SU-DHL-6 (cell line): ENCODE measurements around the gene ELP1.

Experiments used
- H2AFZ ChIP-seq: fragments of 200-600 bp; sonication (generic); 2 replicates; pipeline ENCODE4 v1.6.1; 2014; ENCODE audit warnings: low read depth, mild to moderate bottlenecking, moderate library complexity, mixed read lengths, antibody characterized with exemption, low read length; ENCODE audit not compliant: severe bottlenecking
- H3F3A ChIP-seq: fragments of 200-600 bp; shearing (Covaris generic); 2 replicates; pipeline ENCODE4 v1.6.0; 2016; ENCODE audit warnings: antibody characterized with exemption, mild to moderate bottlenecking; ENCODE audit not compliant: insufficient read depth
- H3K27ac ChIP-seq: fragments of 200-600 bp; sonication (generic); 2 replicates; pipeline ENCODE4 v1.5.1; 2016; ENCODE audit warnings: low read depth, mild to moderate bottlenecking, low read length, moderate library complexity, mixed read lengths
- H3K27me3 ChIP-seq: fragments of 200-600 bp; sonication (generic), shearing (Covaris generic); 2 replicates; pipeline ENCODE4 v1.6.0; 2014; ENCODE audit warnings: mild to moderate bottlenecking, low read length
- H3K36me3 ChIP-seq: fragments of 200-600 bp; sonication (generic); 2 replicates; pipeline ENCODE4 v1.6.1; 2014; ENCODE audit warnings: mild to moderate bottlenecking, low read length, mixed read lengths
- H3K4me2 ChIP-seq: fragments of 300-600, 200-600 bp; shearing (Covaris generic), sonication (generic); 2 replicates; pipeline ENCODE4 v1.6.0; 2014; ENCODE audit warnings: low read length, low read depth, mild to moderate bottlenecking; ENCODE audit not compliant: poor library complexity, severe bottlenecking
- H3K4me3 ChIP-seq: fragments of 200-600 bp; sonication (generic); 2 replicates; pipeline ENCODE4 v1.5.1; 2014; ENCODE audit warnings: antibody characterized with exemption, low read length, mild to moderate bottlenecking, mixed read lengths; ENCODE audit not compliant: insufficient read depth, poor library complexity, severe bottlenecking
- H3K79me2 ChIP-seq: fragments of 200-600 bp; sonication (generic); 2 replicates; pipeline ENCODE4 v1.6.1; 2014; ENCODE audit warnings: mild to moderate bottlenecking, low read length, moderate library complexity; ENCODE audit not compliant: insufficient read depth
- H3K9ac ChIP-seq: fragments of 200-600 bp; sonication (generic); 2 replicates; pipeline ENCODE4 v1.7.0; 2014; ENCODE audit warnings: mild to moderate bottlenecking, low read length
- H3K9me2 ChIP-seq: fragments of 200-600 bp; sonication (generic); replicated peaks from 2 replicates; pipeline ENCODE4 v1.6.1; 2014; ENCODE audit warnings: low read length; ENCODE audit not compliant: insufficient read depth
- H3K9me3 ChIP-seq: fragments of 200-600 bp; sonication (generic); 2 replicates; pipeline ENCODE4 v1.6.1; 2014; ENCODE audit warnings: low read length, mixed read lengths; ENCODE audit not compliant: insufficient read depth
- H4K20me1 ChIP-seq: fragments of 200-600 bp; sonication (generic); 2 replicates; pipeline ENCODE4 v1.6.1; 2014; ENCODE audit warnings: low read depth, mild to moderate bottlenecking, antibody characterized with exemption, low read length, moderate library complexity, mixed read lengths
- EZH2phosphoT487 ChIP-seq: fragments of 200-600 bp; sonication (generic), shearing (Covaris generic); conservative IDR thresholded peaks from 2 replicates; pipeline ENCODE4 v1.6.1; 2018; ENCODE audit warnings: mild to moderate bottlenecking, antibody characterized with exemption, low read length, moderate library complexity, mixed read lengths
- TF ChIP-seq, protein P1 (sequence below): fragments of 200-600 bp; sonication (generic); IDR thresholded peaks from one replicate; pipeline ENCODE4 v1.5.1; 2017; ENCODE audit warnings: antibody characterized with exemption, mild to moderate bottlenecking, low read length, moderate library complexity; ENCODE audit not compliant: insufficient read depth, poor library complexity, severe bottlenecking

Gene ELP1

GRCh38 chr9:108939975-108940374, 6.1 kb upstream of the ELP1 start:
- Histone ChIP-seq H3K27me3 (no peaks in the 10 kb centered on the region), H3K36me3 (peaks cover 4% of the 10 kb centered on the region; the same call in 1 of the 2 replicates), H3K27ac (no peak overlapping the region), H3K79me2 (no peaks in the 10 kb centered on the region), H4K20me1 (no peaks in the 10 kb centered on the region), H3K9me3 (no peaks in the 10 kb centered on the region), H3K4me2 (no peak overlapping the region), H2AFZ (no peak overlapping the region), H3F3A (no peaks in the 10 kb centered on the region), H3K9ac (no peak overlapping the region), H3K9me2 (no peaks in the 10 kb centered on the region), H3K4me3 (no peak overlapping the region)
- TF ChIP-seq, protein P1, sequence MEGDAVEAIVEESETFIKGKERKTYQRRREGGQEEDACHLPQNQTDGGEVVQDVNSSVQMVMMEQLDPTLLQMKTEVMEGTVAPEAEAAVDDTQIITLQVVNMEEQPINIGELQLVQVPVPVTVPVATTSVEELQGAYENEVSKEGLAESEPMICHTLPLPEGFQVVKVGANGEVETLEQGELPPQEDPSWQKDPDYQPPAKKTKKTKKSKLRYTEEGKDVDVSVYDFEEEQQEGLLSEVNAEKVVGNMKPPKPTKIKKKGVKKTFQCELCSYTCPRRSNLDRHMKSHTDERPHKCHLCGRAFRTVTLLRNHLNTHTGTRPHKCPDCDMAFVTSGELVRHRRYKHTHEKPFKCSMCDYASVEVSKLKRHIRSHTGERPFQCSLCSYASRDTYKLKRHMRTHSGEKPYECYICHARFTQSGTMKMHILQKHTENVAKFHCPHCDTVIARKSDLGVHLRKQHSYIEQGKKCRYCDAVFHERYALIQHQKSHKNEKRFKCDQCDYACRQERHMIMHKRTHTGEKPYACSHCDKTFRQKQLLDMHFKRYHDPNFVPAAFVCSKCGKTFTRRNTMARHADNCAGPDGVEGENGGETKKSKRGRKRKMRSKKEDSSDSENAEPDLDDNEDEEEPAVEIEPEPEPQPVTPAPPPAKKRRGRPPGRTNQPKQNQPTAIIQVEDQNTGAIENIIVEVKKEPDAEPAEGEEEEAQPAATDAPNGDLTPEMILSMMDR = no peak
- TF ChIP-seq EZH2phosphoT487 = no peak

DNA sequence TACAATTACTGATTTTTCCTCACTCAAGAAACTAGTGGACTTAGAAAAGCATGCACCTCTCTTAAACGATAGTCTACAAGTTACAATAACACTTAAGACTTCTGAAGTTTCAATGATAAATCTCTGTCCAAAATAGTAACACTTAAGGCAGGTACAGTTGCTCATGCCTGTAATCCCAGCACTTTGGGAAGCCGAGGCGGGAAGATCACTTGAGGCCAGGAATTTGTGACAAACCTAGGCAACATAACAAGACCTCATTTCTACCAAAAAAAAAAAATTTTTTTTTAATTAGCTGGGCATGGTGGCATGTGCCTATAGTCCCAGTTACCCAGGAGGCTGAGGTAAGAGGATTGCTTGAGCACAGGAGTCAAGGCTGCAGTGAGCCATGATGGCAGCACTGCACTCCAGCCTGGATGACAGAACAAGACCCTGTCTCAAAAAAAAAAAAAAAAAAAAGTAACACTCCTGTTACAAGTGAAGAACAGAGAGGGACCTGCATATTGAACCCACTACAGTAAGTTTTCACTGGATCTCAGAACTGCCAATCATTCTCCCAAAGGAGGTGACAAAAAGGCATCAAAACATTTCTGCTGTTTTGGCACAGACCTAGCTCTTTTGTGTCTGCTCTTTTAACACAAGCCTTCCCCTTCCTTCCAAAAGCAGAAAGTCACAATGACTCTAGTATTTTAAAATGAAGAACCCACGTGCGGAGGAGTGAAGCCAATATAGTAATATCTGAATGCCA, 3.8 kb upstream of the ELP1 start:
- Histone ChIP-seq H3K9me3 (no peaks in the 10 kb centered on the region), H3K27ac (no peak overlapping the region), H3K36me3 (peaks cover 4% of the 10 kb centered on the region; the same call in 1 of the 2 replicates), H3K4me3 (no peak overlapping the region), H4K20me1 (no peaks in the 10 kb centered on the region), H3F3A (no peaks in the 10 kb centered on the region), H3K4me2 (no peak overlapping the region), H3K27me3 (no peaks in the 10 kb centered on the region), H3K9me2 (no peaks in the 10 kb centered on the region), H2AFZ (no peak overlapping the region), H3K9ac (no peak overlapping the region), H3K79me2 (peaks cover 11% of the 10 kb centered on the region; the same call in 1 of the 2 replicates)
- TF ChIP-seq EZH2phosphoT487 = no peak
- TF ChIP-seq, protein P1 = no peak

- Histone ChIP-seq H2AFZ (peak within 1 kb of the TSS; percentile 87), H3K79me2 (peaks cover 19% of the 10 kb centered on the region; the same call in 1 of the 2 replicates), H3K4me3 (peak within 1 kb of the TSS; percentile 77), H3K27ac (peak within 1 kb of the TSS; percentile 29), H3K27me3 (no peaks in the 10 kb centered on the region), H3K36me3 (no peaks in the 10 kb centered on the region; the same call in none of the 2 replicates), H3K4me2 (peak within 1 kb of the TSS; percentile 79), H4K20me1 (no peaks in the 10 kb centered on the region), H3F3A (no peaks in the 10 kb centered on the region), H3K9me2 (no peaks in the 10 kb centered on the region), H3K9me3 (no peaks in the 10 kb centered on the region), H3K9ac (peak within 1 kb of the TSS; percentile 80)
- no peak for TF ChIP-seq EZH2phosphoT487
- TF ChIP-seq, protein P1 = no peak
Measured at GRCh38 chr9:108934323-108934893, 484 bp upstream of the ELP1 start, which contains the start of gene ABITRAM. ABITRAM (plus strand) TSS chr9:108934400; CDS start chr9:108934487, 87 bp downstream.
